Measurements from ENCODE around the gene TMC6.
"Not testable (repeated sequence)": the region's sequence is repeated elsewhere in the genome, so short reads cannot be mapped to it uniquely, and the experiment has no call there.

Gene TMC6

GRCh38 chr17:78154903-78155811 lies 26.6 kb upstream of the TMC6 start:
- no peak for DNase-seq (ENCODE audit: low read depth)

- no peak for DNase-seq (ENCODE audit: low read depth)
Measured at GRCh38 chr17:78151514-78152008, 23.0 kb upstream of the TMC6 start.

GRCh38 chr17:78148286-78149016 lies 19.9 kb upstream of the TMC6 start:
- no peak for DNase-seq (ENCODE audit: low read depth)

- no peak for DNase-seq (ENCODE audit: low read depth)
Measured at GRCh38 chr17:78147315-78147998, 18.9 kb upstream of the TMC6 start.

GRCh38 chr17:78146881-78147280 lies 18.3 kb upstream of the TMC6 start:
- DNase-seq (ENCODE audit: low read depth) = no peak

GRCh38 chr17:78146471-78146869 lies 17.9 kb upstream of the TMC6 start:
- no peak for DNase-seq (ENCODE audit: low read depth)

GRCh38 chr17:78144736-78145641 lies 16.4 kb upstream of the TMC6 start:
- DNase-seq (ENCODE audit: low read depth) = no peak

GRCh38 chr17:78144147-78144719 lies 15.7 kb upstream of the TMC6 start:
- peak; percentile 83 for DNase-seq (ENCODE audit: low read depth)

- DNase-seq (ENCODE audit: low read depth) = no peak
Measured at GRCh38 chr17:78143214-78144146, 14.9 kb upstream of the TMC6 start.

- peak; percentile 44 for DNase-seq (ENCODE audit: low read depth)
Measured at GRCh38 chr17:78142119-78142861, 13.7 kb upstream of the TMC6 start.

GRCh38 chr17:78141437-78142118 lies 13.0 kb upstream of the TMC6 start:
- DNase-seq (ENCODE audit: low read depth) = no peak

- peak; percentile 78 for DNase-seq (ENCODE audit: low read depth)
Measured at GRCh38 chr17:78140169-78141051, 11.9 kb upstream of the TMC6 start.

GRCh38 chr17:78139861-78140168 lies 11.3 kb upstream of the TMC6 start:
- not testable (repeated sequence) for DNase-seq (ENCODE audit: low read depth)

- DNase-seq (ENCODE audit: low read depth) = no peak
Measured at GRCh38 chr17:78138204-78139060, 9.9 kb upstream of the TMC6 start.

GRCh38 chr17:78137392-78138203 lies 9.0 kb upstream of the TMC6 start:
- no peak for DNase-seq (ENCODE audit: low read depth)
